Pancreas (tissue), 10 donors: ENCODE data around the gene NHLRC1. TPM values are rescaled to one million over a fixed set of nuclear protein-coding genes. Genes with fewer than 3 reads are reported as not detected.

Experiments used
- ATAC-seq, 4 donors: fragments of 200-7000 bp; cut with Tn5 transposase; one replicate each; pipeline versions ENCODE4 v1.8.0 to v1.9.1; 2020; ENCODE audit warnings: mild to moderate bottlenecking in 4 of 4, moderate library complexity in 4 of 4
- DNase-seq, 6 donors: peaks; one replicate each; pipeline ENCODE4 v3.0.0-alpha.2; 2020
- FAIRE-seq: peaks from 2 replicates; lab custom pipeline; 2012; peaks lifted over from hg19 to GRCh38; lab: Jason Lieb, UNC
- H3K27ac ChIP-seq, 4 donors: fragments of 200-600 bp; sonication (generic); 1 replicate in 3 of 4; 2 replicates in 1 of 4; pipeline versions ENCODE4 v1.5.0 to v1.8.0; 2020
- H3K27me3 ChIP-seq, 4 donors: fragments of 200-600 bp; one replicate each; pipeline ENCODE4 v1.8.0; 2021
- H3K36me3 ChIP-seq, 3 donors: fragments of 200-600 bp; sonication (generic) in 1 of 3; one replicate each; pipeline versions ENCODE4 v1.5.0 to v1.8.0; 2020 to 2021
- H3K4me1 ChIP-seq, 3 donors: fragments of 200-600 bp; one replicate each; pipeline ENCODE4 v1.8.0; 2021
- H3K4me3 ChIP-seq, 4 donors: fragments of 200-600 bp; sonication (generic) in 2 of 4; one replicate each; pipeline versions ENCODE4 v1.5.0 to v1.8.0; 2020 to 2021
- H3K9me3 ChIP-seq, 4 donors: fragments of 200-600 bp; one replicate each; pipeline ENCODE4 v1.8.0; 2021
- CTCF ChIP-seq, 4 donors: fragments of 200-600 bp; sonication (generic) in 3 of 4; IDR thresholded peaks; one replicate each; pipeline versions ENCODE4 v1.5.0 to v1.8.0; 2021; ENCODE audit warnings: antibody characterized with exemption in 4 of 4
- WGBS, 2 donors: extraction: QIAGEN DNeasy Blood & Tissue Kit; methylation state at CpG; one replicate each; pipeline ENCODE4 v1.1.7; 2013; 5-methylcytosine and 5-hydroxymethylcytosine counted together
- intact Hi-C, 3 donors: fragments of 100-400 bp; cut with DNase I; formaldehyde crosslinking; loops; one replicate each; pipeline versions ENCODE4 v1.11.1 to v1.14.2; 2022
- polyA plus RNA-seq, 2 donors: library from polyadenylated mRNA; stranded (reverse); fragments of 200-250 nt; gene quantifications; one replicate each; pipeline ENCODE4 v1.2.3, GENCODE V29; 2013
- total RNA-seq, 6 donors: library from RNA; stranded (reverse); fragmentation: NEBNext Ultra II Directional in 4 of 6; extraction: Animal tissue kit (Norgen Biotek cat#: 25700) in 4 of 6; gene quantifications; one replicate each; pipeline versions ENCODE4 v1.2.1 to v1.2.4, GENCODE V29; 2021 to 2023
- donor health status: healthy with polysubstance abuse.
- donor health status: DM: no; HTN: no; CAD: no; lungs with moderate emphysema.
- donor health status: DM: no; HTN: no; CAD: no.
- donor health status: control.
- donor health status: control.
- donor health status: Bipolar disorder and iron deficiency.
- donor health status: DM: yes; HTN: yes; CAD: no.
- donor health status: DM: no; HTN: no; CAD: no.
- donor health status: DM: no; HTN: no; CAD: no.
- donor health status: DM: yes; HTN: yes; CAD: no.

The NHLRC1 gene
- total and polyA plus RNA-seq, 8 donors: 0.93 to 1.8 (median 1.2) TPM

- no peaks in the 10 kb centered on the region for H3K27me3 ChIP-seq
- H3K4me1 ChIP-seq: no peaks in the 10 kb centered on the region
- TF ChIP-seq CTCF (IDR thresholded peaks at IDR 0.05): no peak
- H3K27ac ChIP-seq: no peak overlapping the region
- WGBS, 2 donors: 84 to 88% methylated on average over 13 of the region's 13 CpGs
- FAIRE-seq (no peak), ATAC-seq (no peak), DNase-seq (no peak)
- H3K9me3 ChIP-seq: no peaks in the 10 kb centered on the region
- peaks cover 0 to 17% (median 0%) of the 10 kb centered on the region in 3 donors for H3K36me3 ChIP-seq
- intact Hi-C loops: no loop called here
- no peak overlapping the region for H3K4me3 ChIP-seq
Observed at GRCh38 chr6:18141805-18142590, 19.5 kb upstream of the NHLRC1 start.

DNA sequence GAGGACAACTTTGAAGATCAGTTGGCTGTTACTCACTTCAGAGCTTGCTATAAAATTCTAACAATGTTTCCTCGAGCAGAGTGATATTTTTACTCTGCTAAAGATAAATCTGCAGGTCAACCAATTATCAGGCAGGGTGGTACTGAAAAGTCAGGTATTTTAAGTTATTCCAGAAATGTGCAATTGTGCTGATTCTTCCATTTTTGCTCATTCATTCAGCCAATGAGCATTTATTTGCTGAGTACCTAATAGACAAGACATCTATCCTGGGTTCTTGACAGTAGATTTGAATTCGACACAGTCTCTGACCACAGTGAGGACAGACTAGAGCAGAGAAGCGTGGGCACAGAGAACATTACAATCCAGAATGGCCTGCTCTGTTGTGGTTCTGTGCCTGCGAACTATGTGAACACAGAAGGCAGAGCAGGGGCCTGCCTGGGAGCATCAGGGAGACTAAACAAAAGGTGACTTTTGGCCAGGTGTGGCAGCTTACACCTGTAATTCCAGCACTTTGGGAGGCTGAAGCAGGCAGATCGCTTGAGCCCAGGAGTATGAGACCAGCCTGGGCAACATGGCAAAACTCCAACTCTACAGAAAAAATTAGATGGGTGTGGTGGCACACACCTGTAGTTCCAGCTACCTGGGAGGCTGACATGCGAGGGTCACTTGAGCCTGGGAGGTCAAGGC lies 17.6 kb upstream of the NHLRC1 start:
- H3K9me3 ChIP-seq: no peaks in the 10 kb centered on the region
- no peak overlapping the region for H3K27ac ChIP-seq
- 87 to 90% methylated on average over 6 of the region's 6 CpGs for WGBS, 2 donors
- no peak overlapping the region for H3K4me3 ChIP-seq
- H3K36me3 ChIP-seq: peaks cover 0 to 17% (median 0%) of the 10 kb centered on the region in 3 donors
- DNase-seq: no peak
- no peak for FAIRE-seq
- TF ChIP-seq CTCF (IDR thresholded peaks at IDR 0.05): no peak
- no peak for ATAC-seq
- H3K4me1 ChIP-seq: no peaks in the 10 kb centered on the region
- intact Hi-C loops: no loop called here
- H3K27me3 ChIP-seq: no peaks in the 10 kb centered on the region

DNA sequence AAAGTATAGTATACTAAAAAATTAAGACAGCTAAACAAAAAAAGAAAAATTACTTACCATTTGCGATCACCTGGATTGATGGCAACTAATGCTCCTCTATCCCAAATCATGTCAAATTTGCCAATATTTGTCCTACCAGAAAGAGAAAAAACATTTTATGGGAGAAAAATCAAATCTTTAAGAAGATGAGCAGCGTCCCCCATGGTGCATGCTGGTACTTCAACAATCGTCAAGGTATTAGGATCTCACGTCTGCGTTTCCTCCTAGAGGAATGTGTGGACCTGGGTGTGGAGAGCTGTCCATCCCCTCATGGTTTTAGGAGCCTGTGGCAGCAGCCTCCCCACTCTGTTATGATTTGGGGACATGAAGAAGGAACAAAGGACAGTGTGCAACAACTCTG lies 16.4 kb upstream of the NHLRC1 start:
- FAIRE-seq (no peak), ATAC-seq (no peak), DNase-seq (no peak)
- 95 to 98% methylated on average over 5 of the region's 5 CpGs for WGBS, 2 donors
- Histone ChIP-seq H3K27ac (no peak overlapping the region), H3K36me3 (peaks cover 0 to 17% (median 0%) of the 10 kb centered on the region in 3 donors), H3K4me3 (no peak overlapping the region), H3K9me3 (no peaks in the 10 kb centered on the region), H3K4me1 (no peaks in the 10 kb centered on the region), H3K27me3 (no peaks in the 10 kb centered on the region)
- intact Hi-C loops: no loop called here
- no peak for TF ChIP-seq CTCF (IDR thresholded peaks at IDR 0.05)

DNA sequence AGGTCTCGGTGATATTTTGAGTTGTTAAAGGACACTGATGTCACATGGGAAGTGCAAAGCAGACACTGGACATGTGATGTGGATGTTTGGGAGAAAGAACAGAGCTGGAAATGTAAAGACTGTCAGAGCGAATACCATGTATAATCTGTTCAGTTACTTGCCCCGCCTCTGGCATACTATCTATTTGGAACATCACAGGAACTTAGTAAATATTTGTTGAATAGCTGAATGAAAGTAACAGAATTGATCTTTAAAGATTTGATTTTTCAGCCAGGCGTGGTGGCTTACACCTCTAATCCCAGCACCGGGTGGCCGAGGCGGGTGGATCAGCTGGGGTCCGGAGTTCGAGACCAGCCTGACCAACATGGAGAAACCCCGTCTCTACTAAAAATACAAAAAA lies 13.8 kb upstream of the NHLRC1 start:
- no peak for TF ChIP-seq CTCF (IDR thresholded peaks at IDR 0.05)
- H3K9me3 ChIP-seq: no peaks in the 10 kb centered on the region
- no peak overlapping the region for H3K4me3 ChIP-seq
- ATAC-seq (no peak), DNase-seq (no peak), FAIRE-seq (no peak)
- no peaks in the 10 kb centered on the region for H3K4me1 ChIP-seq
- 94 to 98% methylated on average over 10 of the region's 10 CpGs for WGBS, 2 donors
- H3K27me3 ChIP-seq: no peaks in the 10 kb centered on the region
- intact Hi-C loops: no loop called here
- peaks cover 0 to 20% (median 0%) of the 10 kb centered on the region in 3 donors for H3K36me3 ChIP-seq
- no peak overlapping the region for H3K27ac ChIP-seq

GRCh38 chr6:18135171-18135570 lies 12.7 kb upstream of the NHLRC1 start:
- peaks cover 0 to 20% (median 0%) of the 10 kb centered on the region in 3 donors for H3K36me3 ChIP-seq
- H3K4me3 ChIP-seq: no peak overlapping the region
- H3K4me1 ChIP-seq: no peaks in the 10 kb centered on the region
- FAIRE-seq (no peak), ATAC-seq (no peak), DNase-seq (no peak)
- 92 to 94% methylated on average over 2 of the region's 2 CpGs for WGBS, 2 donors
- no peak overlapping the region for H3K27ac ChIP-seq
- intact Hi-C loops: no loop called here
- no peak for TF ChIP-seq CTCF (IDR thresholded peaks at IDR 0.05)
- H3K27me3 ChIP-seq: no peaks in the 10 kb centered on the region
- no peaks in the 10 kb centered on the region for H3K9me3 ChIP-seq
